Kidney tubule cell (primary cell): ENCODE results near the gene CPN1.

Experiments
- DNase-seq: peaks from one replicate; pipeline ENCODE4 v3.0.0-alpha.2; 2018; ENCODE audit warnings: low spot score

CPN1 gene

DNA sequence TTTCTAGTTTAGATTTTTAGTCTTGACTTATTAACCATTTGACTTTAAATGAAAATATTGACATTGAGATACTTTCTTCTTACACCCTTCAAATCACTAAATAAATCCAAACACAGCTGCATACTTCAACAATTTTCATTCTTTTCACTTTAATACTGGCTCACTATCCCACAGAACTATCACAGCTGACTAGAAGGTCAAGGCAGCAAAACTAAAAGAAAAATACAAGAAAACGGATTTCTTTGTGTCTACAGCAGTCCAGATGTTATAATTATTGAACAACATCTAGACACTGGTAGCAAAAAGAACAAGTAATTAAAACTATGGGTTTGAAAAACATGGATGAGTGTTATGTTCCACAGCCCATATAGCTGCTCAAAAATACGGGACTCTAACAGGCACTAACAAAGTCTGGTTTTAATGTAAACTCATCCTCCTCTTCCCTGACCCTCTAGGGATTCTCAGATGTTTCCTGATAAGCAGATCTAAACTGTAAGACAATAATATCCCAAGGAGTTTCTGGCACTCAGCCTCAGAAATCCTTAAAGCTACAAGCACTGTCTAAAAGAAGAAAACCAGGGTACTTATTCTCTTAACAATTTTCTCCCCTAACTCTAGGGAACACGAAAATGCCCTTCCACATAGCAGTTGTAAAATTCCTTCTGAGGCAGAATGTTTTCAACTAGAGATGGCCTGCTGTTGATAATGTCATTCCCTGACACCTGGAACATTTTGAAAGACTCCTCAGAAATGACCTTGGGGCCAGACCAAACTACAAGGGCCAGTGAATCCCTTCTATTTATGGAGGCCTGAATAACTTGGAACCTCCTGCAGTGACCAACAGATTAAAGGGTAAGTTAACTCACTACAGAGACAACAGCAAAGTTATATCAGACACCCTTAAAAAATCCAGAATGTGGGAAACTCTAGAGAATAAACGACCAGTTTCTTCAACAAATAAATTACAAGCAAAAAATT, 84.7 kb downstream of the CPN1 start:
- no peak for DNase-seq

DNA sequence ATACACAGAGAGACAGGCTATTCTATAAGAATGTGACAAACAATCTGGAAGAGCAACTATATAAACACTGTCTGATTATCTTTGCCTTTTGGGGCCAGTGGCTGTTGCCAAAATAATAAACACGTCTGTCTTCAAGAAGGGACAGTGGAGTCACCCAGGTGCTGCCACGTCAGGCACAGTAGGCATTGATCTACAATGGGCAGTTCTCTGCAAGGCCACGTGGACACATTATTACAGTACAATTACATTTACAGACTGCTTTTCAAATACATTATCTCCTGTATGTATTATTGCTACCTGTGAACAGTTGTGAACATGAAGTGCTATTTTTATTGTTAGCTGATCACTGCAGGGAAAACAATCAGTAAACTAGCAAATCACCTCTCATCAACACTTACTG, 86.0 kb downstream of the CPN1 start:
- DNase-seq, result no peak

DNA sequence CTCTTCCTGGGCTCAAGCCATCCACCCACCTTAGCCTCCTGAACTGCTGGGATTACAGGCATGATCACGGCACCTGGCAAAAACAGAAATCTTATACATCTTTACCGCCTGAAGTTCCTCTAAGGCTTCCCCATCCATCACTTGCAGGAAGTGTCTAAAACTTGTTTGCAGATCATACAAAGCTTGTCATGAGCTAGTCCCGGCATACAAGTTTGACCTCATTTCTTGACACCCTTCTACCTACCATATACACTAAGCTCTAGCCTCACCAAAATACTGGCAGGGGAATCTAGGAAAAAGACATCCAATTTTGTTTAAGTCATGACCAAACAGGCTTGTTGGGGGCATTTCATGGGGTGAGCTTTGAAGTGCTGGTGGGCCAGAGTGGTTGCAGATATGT, 86.4 kb downstream of the CPN1 start:
- DNase-seq, result no peak

DNA sequence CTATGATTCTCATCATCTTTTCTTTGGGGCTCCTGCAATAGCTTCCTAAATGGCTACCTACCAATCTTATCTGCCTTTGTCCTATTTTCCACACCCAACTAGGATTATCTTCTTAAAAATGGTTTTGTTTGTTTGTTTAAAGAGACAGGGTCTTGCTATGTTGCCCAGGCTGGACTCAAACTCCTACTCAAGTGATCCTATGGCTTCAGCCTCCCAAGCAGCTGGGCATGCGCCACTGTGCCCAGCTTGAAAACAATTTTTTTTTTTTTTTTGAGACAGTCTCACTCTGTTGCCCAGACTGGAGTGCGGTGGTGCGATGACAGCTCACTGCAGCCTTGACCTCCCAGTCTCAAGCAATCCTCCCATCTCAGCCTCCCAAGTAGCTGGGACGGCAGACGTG, 86.9 kb downstream of the CPN1 start:
- no peak for DNase-seq

DNA sequence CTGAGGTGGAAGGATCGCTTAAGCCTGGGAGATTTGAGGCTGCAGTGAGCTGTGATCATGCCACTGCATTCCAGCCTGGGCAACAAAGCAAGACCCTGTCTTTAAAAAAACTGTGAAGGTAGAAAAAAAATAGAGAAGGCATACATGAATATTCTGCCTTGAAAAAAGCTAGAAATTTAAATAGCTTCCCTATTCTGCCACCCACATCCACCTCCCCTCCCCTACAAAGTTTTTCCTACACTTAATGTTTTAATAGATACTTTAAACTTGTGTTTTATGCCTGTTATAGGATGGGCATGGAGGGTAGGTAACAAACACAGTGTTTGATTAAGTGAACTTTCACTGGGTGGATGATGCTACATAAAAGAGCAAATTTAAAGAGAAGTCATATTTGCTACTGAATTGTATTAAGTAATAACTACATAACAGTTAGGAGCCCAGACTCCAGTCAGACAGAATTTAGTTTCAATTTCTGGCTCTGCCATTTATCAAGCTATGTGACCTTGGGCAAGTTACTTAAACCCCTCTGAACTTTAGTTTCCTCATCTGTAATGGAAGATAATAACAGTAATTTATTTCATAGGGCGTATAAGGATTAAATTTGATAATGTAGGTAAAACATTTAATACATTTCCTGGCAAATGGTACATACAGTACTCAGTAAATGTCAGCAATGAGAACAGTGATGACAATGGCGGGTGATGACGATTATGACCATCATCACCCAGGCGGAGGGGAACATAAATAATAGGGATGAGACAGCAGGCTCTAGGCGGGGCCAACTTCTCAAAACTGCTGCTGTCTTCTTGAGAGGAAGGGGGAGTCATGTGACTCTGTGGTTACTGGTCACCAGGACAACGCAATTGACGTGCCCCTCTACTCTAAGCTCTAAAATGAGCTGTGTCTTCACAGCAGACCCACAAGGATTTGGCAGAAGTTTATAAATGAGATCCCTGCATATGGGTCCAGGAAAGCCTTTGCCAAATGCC, 87.7 kb downstream of the CPN1 start:
- no peak for DNase-seq
